H9 (cell line): Measurements from ENCODE around the gene TMC6. TPM values are rescaled to one million over a fixed set of nuclear protein-coding genes. Genes with fewer than 3 reads are reported as not detected.

Experiments
- DNase-seq: peaks from one replicate; pipeline ENCODE4 v3.0.0-alpha.2; 2017
- H2AFZ ChIP-seq: one replicate; pipeline ENCODE4 v1.6.1; 2013; ENCODE audit warnings: mild to moderate bottlenecking, low read length, control low read depth, moderate library complexity
- H2AK5ac ChIP-seq: 2 replicates; pipeline ENCODE4 v1.6.1; 2013; ENCODE audit warnings: low read length, control low read depth, mixed read lengths; ENCODE audit not compliant: insufficient read length
- H2BK120ac ChIP-seq: one replicate; pipeline ENCODE4 v1.6.1; 2013; ENCODE audit warnings: low read depth, mild to moderate bottlenecking, low read length, control low read depth, inconsistent platforms; ENCODE audit not compliant: poor library complexity, severe bottlenecking
- H2BK12ac ChIP-seq: 2 replicates; pipeline ENCODE4 v1.6.1; 2013; ENCODE audit warnings: low read length, control low read depth, mixed read lengths, low read depth; ENCODE audit not compliant: insufficient read length
- H2BK15ac ChIP-seq: 2 replicates; pipeline ENCODE4 v1.6.1; 2013; ENCODE audit warnings: low read depth, low read length, control low read depth
- H2BK20ac ChIP-seq: one replicate; pipeline ENCODE4 v1.6.1; 2013; ENCODE audit warnings: low read depth, mild to moderate bottlenecking, low read length, control low read depth, inconsistent platforms; ENCODE audit not compliant: poor library complexity, severe bottlenecking
- H2BK5ac ChIP-seq: 2 replicates; pipeline ENCODE4 v1.6.1; 2013; ENCODE audit warnings: low read length, control low read depth, mixed read lengths; ENCODE audit not compliant: insufficient read length
- H3K14ac ChIP-seq: 2 replicates; pipeline ENCODE4 v1.6.1; 2013; ENCODE audit warnings: low read length, control low read depth; ENCODE audit not compliant: insufficient read depth
- H3K18ac ChIP-seq: 2 replicates; pipeline ENCODE4 v1.6.1; 2013; ENCODE audit warnings: low read depth, mild to moderate bottlenecking, mixed read lengths, low read length, control low read depth; ENCODE audit not compliant: insufficient read length
- H3K23ac ChIP-seq: 2 replicates; pipeline ENCODE4 v1.6.1; 2013; ENCODE audit warnings: low read length, control low read depth, mixed read lengths, low read depth; ENCODE audit not compliant: insufficient read length
- H3K23me2 ChIP-seq: 2 replicates; pipeline ENCODE4 v1.6.1; 2013; ENCODE audit warnings: low read depth, mild to moderate bottlenecking, mixed read lengths, low read length, control low read depth; ENCODE audit not compliant: insufficient read length, poor library complexity, severe bottlenecking
- H3K27ac ChIP-seq: 2 replicates; pipeline ENCODE4 v1.5.1; 2013; ENCODE audit warnings: low read length, control low read depth, mixed read lengths, low read depth; ENCODE audit not compliant: insufficient read length
- H3K27me3 ChIP-seq: 2 replicates; pipeline ENCODE4 v1.6.1; 2013; ENCODE audit warnings: low read length, control low read depth, inconsistent platforms; ENCODE audit not compliant: insufficient read depth
- H3K4ac ChIP-seq: 2 replicates; pipeline ENCODE4 v1.6.1; 2013; ENCODE audit warnings: low read depth, mild to moderate bottlenecking, control low read depth, inconsistent platforms, low read length, moderate library complexity
- H3K4me1 ChIP-seq: 2 replicates; pipeline ENCODE4 v1.6.1; 2013; ENCODE audit warnings: low read length, control low read depth, inconsistent platforms; ENCODE audit not compliant: insufficient read depth
- H3K4me2 ChIP-seq: 2 replicates; pipeline ENCODE4 v1.6.1; 2013; ENCODE audit warnings: low read length, control low read depth, mixed read lengths; ENCODE audit not compliant: insufficient read length, insufficient read depth
- H3K56ac ChIP-seq: 2 replicates; pipeline ENCODE4 v1.6.1; 2013; ENCODE audit warnings: low read depth, mild to moderate bottlenecking, mixed read lengths, low read length, control low read depth; ENCODE audit not compliant: insufficient read length
- H3K79me1 ChIP-seq: 2 replicates; pipeline ENCODE4 v1.6.1; 2013; ENCODE audit warnings: low read depth, mild to moderate bottlenecking, moderate library complexity, low read length, control low read depth, inconsistent platforms; ENCODE audit not compliant: insufficient read depth, poor library complexity, severe bottlenecking
- H3K79me2 ChIP-seq: 2 replicates; pipeline ENCODE4 v1.6.1; 2013; ENCODE audit warnings: low read length, control low read depth, inconsistent platforms; ENCODE audit not compliant: insufficient read depth
- H3K9ac ChIP-seq: 2 replicates; pipeline ENCODE4 v1.6.1; 2013; ENCODE audit warnings: low read length, control low read depth, mixed read lengths; ENCODE audit not compliant: insufficient read length; ENCODE audit errors: extremely low read depth
- H3K9me3 ChIP-seq: one replicate; pipeline ENCODE4 v1.6.1; 2013; ENCODE audit warnings: low read depth, low read length, inconsistent platforms; ENCODE audit not compliant: control insufficient read depth
- H3T11ph ChIP-seq: one replicate; pipeline ENCODE4 v1.6.1; 2013; ENCODE audit warnings: mild to moderate bottlenecking, low read length, control low read depth, inconsistent platforms
- H4K20me1 ChIP-seq: one replicate; pipeline ENCODE4 v1.6.1; 2013; ENCODE audit not compliant: control insufficient read depth, insufficient read length, insufficient read depth
- H4K5ac ChIP-seq: 2 replicates; pipeline ENCODE4 v1.6.1; 2013; ENCODE audit warnings: low read depth, mild to moderate bottlenecking, mixed read lengths, low read length, control low read depth; ENCODE audit not compliant: insufficient read length
- H4K8ac ChIP-seq: replicated peaks from 2 replicates; pipeline ENCODE4 v1.6.1; 2013; ENCODE audit warnings: low read length, control low read depth, mixed read lengths, low read depth; ENCODE audit not compliant: insufficient read length
- H4K91ac ChIP-seq: 2 replicates; pipeline ENCODE4 v1.6.1; 2013; ENCODE audit warnings: low read depth, mild to moderate bottlenecking, moderate library complexity, mixed read lengths, low read length, control low read depth; ENCODE audit not compliant: insufficient read length
- H3K27ac Mint-ChIP-seq, 3 experiments: 2 replicates in 2 of 3; 3 replicates in 1 of 3; pipeline ENCODE4 v1.8.0; 2020 to 2021; ENCODE audit warnings: mixed read lengths in 3 of 3, mild to moderate bottlenecking in 1 of 3, moderate library complexity in 1 of 3
- H3K27me3 Mint-ChIP-seq: 2 replicates; pipeline ENCODE4 v1.8.0; 2021; ENCODE audit warnings: low read depth, mild to moderate bottlenecking, moderate library complexity, mixed read lengths
- H3K36me3 Mint-ChIP-seq, 3 experiments: 2 replicates in 2 of 3; 3 replicates in 1 of 3; pipeline ENCODE4 v1.8.0; 2020 to 2021; ENCODE audit warnings: low read depth in 3 of 3, mixed read lengths in 3 of 3; ENCODE audit not compliant: insufficient read depth in 1 of 3
- H3K4me1 Mint-ChIP-seq, 2 experiments: 2 replicates each; pipeline ENCODE4 v1.8.0; 2020; ENCODE audit warnings: mixed read lengths in 2 of 2
- H3K4me3 Mint-ChIP-seq, 2 experiments: 2 replicates in 1 of 2; 3 replicates in 1 of 2; pipeline ENCODE4 v1.8.0; 2020 to 2021; ENCODE audit warnings: mild to moderate bottlenecking in 2 of 2, mixed read lengths in 2 of 2, moderate library complexity in 1 of 2
- H3K9me3 Mint-ChIP-seq, 2 experiments: 2 replicates in 1 of 2; 3 replicates in 1 of 2; pipeline ENCODE4 v1.8.0; 2020; ENCODE audit warnings: mild to moderate bottlenecking in 2 of 2, mixed read lengths in 2 of 2, moderate library complexity in 1 of 2
- CTCF ChIP-seq: fragments of 200-600 bp; sonication (generic); conservative IDR thresholded peaks from 3 replicates; pipeline ENCODE4 v1.8.0; 2021; ENCODE audit warnings: antibody characterized with exemption, mild to moderate bottlenecking
- WGBS: extraction: QIAGEN DNeasy Blood & Tissue Kit; methylation state at CpG from one replicate; pipeline ENCODE4 v1.1.7; 2013; ENCODE audit warnings: missing lambda C conversion rate, low lambda C conversion rate, mixed read lengths; ENCODE audit not compliant: insufficient read length; ENCODE audit errors: extremely low coverage; 5-methylcytosine and 5-hydroxymethylcytosine counted together
- total RNA-seq: library from RNA; stranded (reverse); gene quantifications from 2 replicates; pipeline ENCODE4 v1.2.1, GENCODE V29; 2021

TMC6 gene
- total RNA-seq, 1 experiment from 2014 or later, result 86.8 TPM

GRCh38 chr17:78089576-78090281 lies 38.8 kb downstream of the TMC6 start:
- no peaks in the 10 kb centered on the region for H3K4me1 Mint-ChIP-seq
- no peak overlapping the region for H3K9ac ChIP-seq
- H4K91ac ChIP-seq, result no peak overlapping the region
- peaks cover 35 to 72% (median 60%) of the 10 kb centered on the region in 3 experiments; a peak in 6 of 7 replicates for H3K36me3 Mint-ChIP-seq
- no peaks in the 10 kb centered on the region for H3K27me3 ChIP-seq
- H2BK20ac ChIP-seq, result no peak overlapping the region
- H3K79me2 ChIP-seq, result no peaks in the 10 kb centered on the region; the same call in 1 of the 2 replicates
- H4K20me1 ChIP-seq, result no peaks in the 10 kb centered on the region
- H4K5ac ChIP-seq, result no peak overlapping the region
- TF ChIP-seq CTCF, result no peak
- H3K23ac ChIP-seq, result no peak overlapping the region
- H2BK120ac ChIP-seq, result no peak overlapping the region
- no peak for DNase-seq
- H3K23me2 ChIP-seq, result no peaks in the 10 kb centered on the region
- H3K9me3 ChIP-seq, result no peaks in the 10 kb centered on the region
- H2BK15ac ChIP-seq, result no peak overlapping the region
- H3K27ac Mint-ChIP-seq, result peak overlapping the region in 1 of 3 experiments; percentile 24; a peak in 1 of 7 replicates
- H2AFZ ChIP-seq, result no peak overlapping the region
- WGBS, result no CpG with 5 or more reads among the region's 7 CpGs
- no peak overlapping the region for H2AK5ac ChIP-seq
- no peak overlapping the region for H3K14ac ChIP-seq
- H2BK5ac ChIP-seq, result no peak overlapping the region
- H3K4me3 Mint-ChIP-seq, result no peak overlapping the region
- H3K4ac ChIP-seq, result no peak overlapping the region
- H3K4me2 ChIP-seq, result no peak overlapping the region
- no peaks in the 10 kb centered on the region for H3K4me1 ChIP-seq
- H3K27ac ChIP-seq, result no peak overlapping the region
- no peak overlapping the region for H2BK12ac ChIP-seq
- H3T11ph ChIP-seq, result no peak overlapping the region
- no peaks in the 10 kb centered on the region for H3K79me1 ChIP-seq
- no peak overlapping the region for H4K8ac ChIP-seq
- no peak overlapping the region for H3K56ac ChIP-seq
- H3K9me3 Mint-ChIP-seq, result no peaks in the 10 kb centered on the region
- H3K27me3 Mint-ChIP-seq, result no peaks in the 10 kb centered on the region
- no peak overlapping the region for H3K18ac ChIP-seq
